PC-9 (cell line): Measurements from ENCODE around the gene NARF. TPM values are rescaled to one million over a fixed set of nuclear protein-coding genes. Genes with fewer than 3 reads are reported as not detected.
A peak's percentile ranks its signal among the peaks of the same experiment; 100 is the strongest.

ENCODE experiments used
- BruUV-seq: library from RNA; stranded (reverse); fragments of 400-500 nt; replicated peaks from 2 replicates; lab custom pipeline; 2021; lab: Mats Ljungman, UMichigan
- CTCF ChIA-PET: fragments of 300-600 bp; sonication (Branson Sonifier 250); formaldehyde crosslinking; loops from one replicate; lab custom pipeline; 2022; ENCODE audit warnings: antibody characterized with exemption; lab: Charles Lee
- POLR2A ChIA-PET: fragments of 300-600 bp; sonication (Branson Sonifier 250); formaldehyde crosslinking; loops from one replicate; lab custom pipeline; 2022; ENCODE audit warnings: antibody characterized with exemption; ENCODE audit not compliant: unreplicated experiment; lab: Charles Lee
- DNase-seq, 2 experiments: peaks; one replicate each; pipeline versions ENCODE4 v3.0.0 to v3.0.0-alpha.2; 2015 to 2022; ENCODE audit warnings: mixed read lengths in 1 of 2
- H2AFZ ChIP-seq: fragments of 200-600 bp; sonication (generic); 2 replicates; pipeline ENCODE4 v1.8.1; 2017; ENCODE audit warnings: antibody characterized with exemption
- H3F3A ChIP-seq: fragments of 200-600 bp; sonication (generic); 2 replicates; pipeline ENCODE4 v1.8.1; 2017; ENCODE audit warnings: antibody characterized with exemption, mild to moderate bottlenecking, low read depth; ENCODE audit not compliant: insufficient read depth
- H3K27ac ChIP-seq: fragments of 200-600 bp; sonication (generic); 2 replicates; pipeline ENCODE4 v1.6.1; 2016; ENCODE audit warnings: mixed run types
- H3K27me3 ChIP-seq: fragments of 200-600 bp; sonication (generic); 2 replicates; pipeline ENCODE4 v1.6.1; 2016; ENCODE audit warnings: low read depth, mixed run types; ENCODE audit not compliant: insufficient read depth
- H3K36me3 ChIP-seq: fragments of 200-600 bp; sonication (generic); 2 replicates; pipeline ENCODE4 v1.6.1; 2016; ENCODE audit warnings: low read depth, mixed run types
- H3K4me1 ChIP-seq: fragments of 200-600 bp; sonication (generic); replicated peaks from 2 replicates; pipeline ENCODE4 v1.6.1; 2016; ENCODE audit warnings: mixed run types; ENCODE audit not compliant: insufficient read depth
- H3K4me2 ChIP-seq: fragments of 200-600 bp; sonication (generic); 2 replicates; pipeline ENCODE4 v1.6.1; 2017; ENCODE audit warnings: mixed run types
- H3K4me3 ChIP-seq: fragments of 200-600 bp; sonication (generic); 2 replicates; pipeline ENCODE4 v1.6.1; 2016; ENCODE audit warnings: mixed run types
- H3K79me2 ChIP-seq: fragments of 200-600 bp; sonication (generic); 2 replicates; pipeline ENCODE4 v1.6.1; 2017; ENCODE audit warnings: low read depth, mixed run types
- H3K9me2 ChIP-seq: fragments of 200-600 bp; sonication (generic); 2 replicates; pipeline ENCODE4 v1.8.1; 2017; ENCODE audit warnings: mild to moderate bottlenecking; ENCODE audit not compliant: insufficient read depth
- H3K9me3 ChIP-seq: fragments of 200-600 bp; sonication (generic); 2 replicates; pipeline ENCODE4 v1.8.1; 2016; ENCODE audit warnings: low read depth; ENCODE audit not compliant: insufficient read depth
- H4K20me1 ChIP-seq: fragments of 200-600 bp; sonication (generic); 2 replicates; pipeline ENCODE4 v1.8.1; 2017; ENCODE audit not compliant: insufficient read depth
- EZH2 ChIP-seq: fragments of 200-600 bp; sonication (generic); IDR thresholded peaks from 2 replicates; pipeline ENCODE4 v1.8.0; 2017; ENCODE audit warnings: antibody characterized with exemption, low read depth
- intact Hi-C: fragments of 100-400 bp; cut with micrococcal nuclease; formaldehyde crosslinking; loops from one replicate; pipeline ENCODE4 v1.10.0; 2022; ENCODE audit not compliant: unreplicated experiment
- total RNA-seq: library from RNA; stranded (reverse); gene quantifications from 2 replicates; pipeline ENCODE4 v1.2.3, GENCODE V29; 2021
- TF ChIP-seq, protein P1 (sequence below): fragments of 200-600 bp; sonication (generic); conservative IDR thresholded peaks from 2 replicates; pipeline ENCODE4 v1.6.1; 2017; ENCODE audit warnings: mixed run types, antibody characterized with exemption, mild to moderate bottlenecking, moderate library complexity

NARF gene
- total RNA-seq, 1 experiment from 2014 or later, result 57.2 TPM

DNA sequence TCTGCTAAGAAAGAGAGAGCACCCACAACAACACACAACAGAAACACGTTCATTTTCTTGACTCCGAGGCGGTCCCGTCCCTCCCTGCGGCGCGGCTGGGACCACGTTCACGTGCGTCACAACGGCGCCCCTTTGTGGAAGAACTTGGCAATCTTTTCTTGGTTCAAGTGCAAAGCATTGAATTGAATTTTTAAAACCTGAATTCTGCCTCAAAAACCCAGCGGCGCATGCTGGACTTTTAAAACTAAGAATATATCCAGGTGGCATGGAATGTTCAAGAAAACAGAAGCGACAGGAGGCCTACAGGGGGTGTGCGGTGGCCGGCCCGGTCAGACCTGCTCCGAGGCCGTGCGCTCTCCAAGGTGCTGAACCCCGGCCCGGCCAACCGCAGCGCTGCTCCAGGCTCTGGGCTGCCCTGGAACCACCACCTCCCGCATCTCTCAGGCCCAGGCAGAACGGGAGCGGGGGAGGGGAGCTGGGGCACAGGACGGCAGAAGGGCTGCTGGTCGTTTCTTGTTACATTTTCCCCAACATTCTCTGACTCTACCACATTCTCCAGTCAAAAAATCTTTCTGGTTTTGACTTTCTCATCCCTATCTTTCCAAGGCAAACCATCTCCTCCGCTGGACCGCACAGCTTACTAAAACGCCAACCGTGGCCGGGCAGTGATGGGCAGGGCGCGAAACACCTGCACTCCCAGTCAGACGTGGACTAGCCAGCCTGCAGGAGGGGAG, 43.8 kb upstream of the NARF start:
- H3K27me3 ChIP-seq, result no peaks in the 10 kb centered on the region
- H3K4me2 ChIP-seq, result no peak overlapping the region
- no TSS peak for BruUV-seq
- TF ChIP-seq EZH2, result no peak
- TF ChIP-seq, protein P1, sequence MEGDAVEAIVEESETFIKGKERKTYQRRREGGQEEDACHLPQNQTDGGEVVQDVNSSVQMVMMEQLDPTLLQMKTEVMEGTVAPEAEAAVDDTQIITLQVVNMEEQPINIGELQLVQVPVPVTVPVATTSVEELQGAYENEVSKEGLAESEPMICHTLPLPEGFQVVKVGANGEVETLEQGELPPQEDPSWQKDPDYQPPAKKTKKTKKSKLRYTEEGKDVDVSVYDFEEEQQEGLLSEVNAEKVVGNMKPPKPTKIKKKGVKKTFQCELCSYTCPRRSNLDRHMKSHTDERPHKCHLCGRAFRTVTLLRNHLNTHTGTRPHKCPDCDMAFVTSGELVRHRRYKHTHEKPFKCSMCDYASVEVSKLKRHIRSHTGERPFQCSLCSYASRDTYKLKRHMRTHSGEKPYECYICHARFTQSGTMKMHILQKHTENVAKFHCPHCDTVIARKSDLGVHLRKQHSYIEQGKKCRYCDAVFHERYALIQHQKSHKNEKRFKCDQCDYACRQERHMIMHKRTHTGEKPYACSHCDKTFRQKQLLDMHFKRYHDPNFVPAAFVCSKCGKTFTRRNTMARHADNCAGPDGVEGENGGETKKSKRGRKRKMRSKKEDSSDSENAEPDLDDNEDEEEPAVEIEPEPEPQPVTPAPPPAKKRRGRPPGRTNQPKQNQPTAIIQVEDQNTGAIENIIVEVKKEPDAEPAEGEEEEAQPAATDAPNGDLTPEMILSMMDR, result peak; percentile 53; the same call in 1 of the 2 replicates
- H3K36me3 ChIP-seq, result no peaks in the 10 kb centered on the region
- DNase-seq, result peak in 1 of 2 experiments; percentile 27
- no peaks in the 10 kb centered on the region for H3K9me2 ChIP-seq
- H3K9me3 ChIP-seq, result no peaks in the 10 kb centered on the region
- H2AFZ ChIP-seq, result no peak overlapping the region
- CTCF ChIA-PET, result no interaction called here
- POLR2A ChIA-PET, result no interaction called here
- intact Hi-C loops, result loop anchor here (5.0 kb wide), 2 partner anchors 62 to 138 kb away; no protein-coding TSS in a partner anchor
- no peak overlapping the region for H3K4me3 ChIP-seq
- H3K27ac ChIP-seq, result no peak overlapping the region
- no peaks in the 10 kb centered on the region for H3F3A ChIP-seq
- H3K4me1 ChIP-seq, result peaks cover 8% of the 10 kb centered on the region
- 0 out of 2 replicates have a peak, but pooled peaks cover 3% of the 10 kb centered on the region for H3K79me2 ChIP-seq
- H4K20me1 ChIP-seq, result peaks cover 9% of the 10 kb centered on the region

- Histone ChIP-seq H3K9me2 (no peaks in the 10 kb centered on the region), H3K4me1 (peaks cover 9% of the 10 kb centered on the region), H2AFZ (no peak overlapping the region), H3F3A (no peaks in the 10 kb centered on the region), H3K27ac (no peak overlapping the region), H3K4me2 (no peak overlapping the region), H3K9me3 (no peaks in the 10 kb centered on the region), H3K36me3 (0 out of 2 replicates have a peak, but pooled peaks cover 3% of the 10 kb centered on the region), H3K4me3 (no peak overlapping the region), H3K79me2 (0 out of 2 replicates have a peak, but pooled peaks cover 3% of the 10 kb centered on the region), H3K27me3 (no peaks in the 10 kb centered on the region), H4K20me1 (peaks cover 9% of the 10 kb centered on the region)
- TF ChIP-seq, protein P1, result no peak
- TF ChIP-seq EZH2, result no peak
- intact Hi-C loops, result loop anchor here (5.0 kb wide), 1 partner anchor 137 kb away; no protein-coding TSS in a partner anchor
- DNase-seq, result no peak
- BruUV-seq, result no TSS peak
- CTCF ChIA-PET, result no interaction called here
- POLR2A ChIA-PET, result no interaction called here
Observed at GRCh38 chr17:82415336-82415735, 43.2 kb upstream of the NARF start.

DNA sequence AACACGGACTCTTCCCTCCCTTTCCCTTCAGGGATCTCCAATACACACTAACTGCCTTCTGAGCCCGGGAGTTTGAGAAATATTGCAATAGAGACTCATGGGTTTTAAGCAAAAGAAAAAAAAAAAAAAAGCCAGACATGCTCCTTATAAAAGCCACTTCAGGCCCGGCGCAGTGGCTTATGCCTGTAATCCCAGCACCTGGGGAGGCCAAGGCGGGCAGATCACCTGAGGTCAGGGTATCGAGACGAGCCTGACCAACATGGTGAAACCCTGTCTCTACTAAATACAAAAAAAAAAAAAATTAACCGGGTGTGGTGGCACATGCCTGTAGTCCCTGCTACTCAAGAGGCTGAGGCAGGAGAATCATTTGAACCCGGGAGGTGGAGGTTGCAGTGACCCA, 42.8 kb upstream of the NARF start:
- 0 out of 2 replicates have a peak, but pooled peaks cover 3% of the 10 kb centered on the region for H3K79me2 ChIP-seq
- 0 out of 2 replicates have a peak, but pooled peaks cover 3% of the 10 kb centered on the region for H3K36me3 ChIP-seq
- no peak overlapping the region for H3K27ac ChIP-seq
- TF ChIP-seq, protein P1, result no peak
- TF ChIP-seq EZH2, result no peak
- no peaks in the 10 kb centered on the region for H3K27me3 ChIP-seq
- peaks cover 9% of the 10 kb centered on the region for H3K4me1 ChIP-seq
- no peak overlapping the region for H3K4me2 ChIP-seq
- no peaks in the 10 kb centered on the region for H3K9me3 ChIP-seq
- H4K20me1 ChIP-seq, result peaks cover 9% of the 10 kb centered on the region
- ChIA-PET POLR2A (interaction anchor here (0.6 kb wide), 1 partner anchor 30 kb away, joined by 4 read pairs; no protein-coding TSS in a partner anchor), CTCF (no interaction called here)
- DNase-seq, result no peak
- intact Hi-C loops, result loop anchor here (5.0 kb wide), 1 partner anchor 137 kb away; no protein-coding TSS in a partner anchor
- H3K4me3 ChIP-seq, result no peak overlapping the region
- BruUV-seq, result no TSS peak
- H2AFZ ChIP-seq, result no peak overlapping the region
- no peaks in the 10 kb centered on the region for H3K9me2 ChIP-seq
- H3F3A ChIP-seq, result no peaks in the 10 kb centered on the region
